HEK293 (cell line): ENCODE data around the gene PKN1.

ENCODE experiments used
- CTCF ChIA-PET: fragments of 350-600 bp; formaldehyde crosslinking; extraction: SDS; loops from one replicate; lab custom pipeline; 2021; ENCODE audit warnings: antibody characterized with exemption; lab: Yijun Ruan, JAX
- POLR2A ChIA-PET: fragments of 300-600 bp; formaldehyde crosslinking; extraction: SDS; loops from one replicate; lab custom pipeline; 2020; ENCODE audit warnings: antibody characterized with exemption, inconsistent platforms; lab: Yijun Ruan, JAX
- H3K27ac ChIP-seq: fragments of 200-500 bp; sonication (Bioruptor generic); 2 replicates; pipeline ENCODE4 v1.5.1; 2014; ENCODE audit warnings: low read depth, low read length, control low read depth, inconsistent platforms; ENCODE audit errors: extremely low read depth
- H3K36me3 ChIP-seq, 2 experiments: fragments of 200-500 bp in 1 of 2; sonication (Bioruptor generic) in 1 of 2; 1 replicate in 1 of 2; 2 replicates in 1 of 2; pipeline ENCODE4 v1.5.1; 2014 to 2017; ENCODE audit warnings: inconsistent platforms in 2 of 2, low read length in 2 of 2; ENCODE audit not compliant: control insufficient read depth in 2 of 2, insufficient read depth in 1 of 2
- H3K4me1 ChIP-seq: fragments of 200-500 bp; sonication (Bioruptor generic); 2 replicates; pipeline ENCODE4 v1.5.1; 2014; ENCODE audit warnings: mild to moderate bottlenecking, low read length, inconsistent platforms; ENCODE audit not compliant: control insufficient read depth, insufficient read depth
- H3K4me3 ChIP-seq: 2 replicates; pipeline ENCODE4 v1.5.1; 2011; ENCODE audit warnings: low read depth, mild to moderate bottlenecking, control low read depth, low read length, moderate library complexity
- H3K9me3 ChIP-seq: fragments of 200-500 bp; sonication (Bioruptor generic); 2 replicates; pipeline ENCODE4 v1.5.1; 2014; ENCODE audit warnings: low read depth, low read length, inconsistent platforms; ENCODE audit not compliant: control insufficient read depth, insufficient read depth
- KLF16 ChIP-seq: fragments of 450-650 bp; formaldehyde crosslinking; IDR thresholded peaks from 2 replicates; pipeline ENCODE4 v1.5.1; 2017; ENCODE audit warnings: missing biosample characterization, missing genetic modification characterization
- ZFP37 ChIP-seq: fragments of 450-650 bp; formaldehyde crosslinking; IDR thresholded peaks from 2 replicates; pipeline ENCODE4 v1.5.1; 2016; ENCODE audit warnings: missing biosample characterization, missing genetic modification characterization
- ZNF501 ChIP-seq: fragments of 450-650 bp; formaldehyde crosslinking; IDR thresholded peaks from 2 replicates; pipeline ENCODE4 v1.5.1; 2016; ENCODE audit warnings: missing biosample characterization, missing genetic modification characterization
- ZNF629 ChIP-seq: fragments of 450-650 bp; formaldehyde crosslinking; IDR thresholded peaks from 2 replicates; pipeline ENCODE4 v1.5.1; 2017; ENCODE audit warnings: missing biosample characterization, missing genetic modification characterization
- ZNF76 ChIP-seq: fragments of 450-650 bp; formaldehyde crosslinking; IDR thresholded peaks from 2 replicates; pipeline ENCODE4; 2016; ENCODE audit warnings: low read depth, missing biosample characterization, missing genetic modification characterization, borderline replicate concordance
- TF ChIP-seq, protein P1 (sequence below): fragments of 450-650 bp; formaldehyde crosslinking; conservative IDR thresholded peaks from 2 replicates; pipeline ENCODE4 v1.5.1; 2016; ENCODE audit warnings: low read depth, missing biosample characterization, missing genetic modification characterization
- TF ChIP-seq, protein P2 (sequence below): fragments of 450-650 bp; formaldehyde crosslinking; optimal IDR thresholded peaks from 2 replicates; pipeline ENCODE3; 2016; ENCODE audit warnings: missing biosample characterization, mild to moderate bottlenecking, missing genetic modification characterization
- TF ChIP-seq, protein P3 (sequence below): fragments of 450-650 bp; formaldehyde crosslinking; IDR thresholded peaks from 2 replicates; pipeline ENCODE4 v1.5.1; 2017; ENCODE audit warnings: missing biosample characterization, missing genetic modification characterization
- TF ChIP-seq, protein P4 (sequence below): fragments of 450-650 bp; formaldehyde crosslinking; IDR thresholded peaks from 2 replicates; pipeline ENCODE4 v1.5.1; 2016; ENCODE audit warnings: missing biosample characterization, missing genetic modification characterization
- TF ChIP-seq, protein P5 (sequence below): fragments of 450-650 bp; formaldehyde crosslinking; IDR thresholded peaks from 2 replicates; pipeline ENCODE4 v1.5.1; 2016; ENCODE audit warnings: missing biosample characterization, missing genetic modification characterization

PKN1 gene

DNA sequence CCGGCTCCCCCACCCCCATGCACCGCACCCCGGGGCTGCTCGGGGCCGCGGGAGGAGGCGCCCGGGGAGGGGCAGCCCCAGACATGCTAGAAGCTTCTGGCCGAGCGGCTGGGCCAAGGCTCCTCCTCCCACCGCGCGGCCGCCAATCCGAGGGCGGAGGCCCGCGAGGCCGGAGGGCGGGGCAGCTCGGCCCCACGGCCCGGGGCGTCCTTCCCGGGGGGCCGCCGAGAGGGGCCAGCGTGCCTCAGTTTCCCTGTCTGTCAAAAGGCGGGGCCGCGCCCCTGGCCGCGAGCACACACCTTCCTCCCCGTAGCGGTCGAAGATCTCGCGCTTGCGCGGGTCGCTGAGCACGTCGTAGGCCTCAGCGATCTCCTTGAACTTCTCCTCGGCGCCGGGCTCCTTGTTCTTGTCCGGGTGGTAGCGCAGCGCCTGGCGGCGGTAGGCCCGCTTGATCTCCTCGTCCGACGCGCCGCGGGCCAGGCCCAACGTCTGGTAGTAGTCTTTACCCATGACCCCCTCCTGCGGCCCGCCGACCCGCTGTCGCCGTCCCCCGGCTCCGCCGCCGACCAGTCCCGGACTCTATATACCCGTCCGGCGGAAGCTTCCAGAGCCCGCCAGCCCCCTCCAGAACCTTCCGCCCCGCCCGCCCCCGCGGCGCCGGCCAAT, 84.9 kb downstream of the PKN1 start, which contains the start of gene DNAJB1 (continued):
- TF ChIP-seq, protein P1, sequence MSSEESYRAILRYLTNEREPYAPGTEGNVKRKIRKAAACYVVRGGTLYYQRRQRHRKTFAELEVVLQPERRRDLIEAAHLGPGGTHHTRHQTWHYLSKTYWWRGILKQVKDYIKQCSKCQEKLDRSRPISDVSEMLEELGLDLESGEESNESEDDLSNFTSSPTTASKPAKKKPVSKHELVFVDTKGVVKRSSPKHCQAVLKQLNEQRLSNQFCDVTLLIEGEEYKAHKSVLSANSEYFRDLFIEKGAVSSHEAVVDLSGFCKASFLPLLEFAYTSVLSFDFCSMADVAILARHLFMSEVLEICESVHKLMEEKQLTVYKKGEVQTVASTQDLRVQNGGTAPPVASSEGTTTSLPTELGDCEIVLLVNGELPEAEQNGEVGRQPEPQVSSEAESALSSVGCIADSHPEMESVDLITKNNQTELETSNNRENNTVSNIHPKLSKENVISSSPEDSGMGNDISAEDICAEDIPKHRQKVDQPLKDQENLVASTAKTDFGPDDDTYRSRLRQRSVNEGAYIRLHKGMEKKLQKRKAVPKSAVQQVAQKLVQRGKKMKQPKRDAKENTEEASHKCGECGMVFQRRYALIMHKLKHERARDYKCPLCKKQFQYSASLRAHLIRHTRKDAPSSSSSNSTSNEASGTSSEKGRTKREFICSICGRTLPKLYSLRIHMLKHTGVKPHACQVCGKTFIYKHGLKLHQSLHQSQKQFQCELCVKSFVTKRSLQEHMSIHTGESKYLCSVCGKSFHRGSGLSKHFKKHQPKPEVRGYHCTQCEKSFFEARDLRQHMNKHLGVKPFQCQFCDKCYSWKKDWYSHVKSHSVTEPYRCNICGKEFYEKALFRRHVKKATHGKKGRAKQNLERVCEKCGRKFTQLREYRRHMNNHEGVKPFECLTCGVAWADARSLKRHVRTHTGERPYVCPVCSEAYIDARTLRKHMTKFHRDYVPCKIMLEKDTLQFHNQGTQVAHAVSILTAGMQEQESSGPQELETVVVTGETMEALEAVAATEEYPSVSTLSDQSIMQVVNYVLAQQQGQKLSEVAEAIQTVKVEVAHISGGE, result peak; percentile 75; the same call in 1 of the 2 replicates
- TF ChIP-seq, protein P2, sequence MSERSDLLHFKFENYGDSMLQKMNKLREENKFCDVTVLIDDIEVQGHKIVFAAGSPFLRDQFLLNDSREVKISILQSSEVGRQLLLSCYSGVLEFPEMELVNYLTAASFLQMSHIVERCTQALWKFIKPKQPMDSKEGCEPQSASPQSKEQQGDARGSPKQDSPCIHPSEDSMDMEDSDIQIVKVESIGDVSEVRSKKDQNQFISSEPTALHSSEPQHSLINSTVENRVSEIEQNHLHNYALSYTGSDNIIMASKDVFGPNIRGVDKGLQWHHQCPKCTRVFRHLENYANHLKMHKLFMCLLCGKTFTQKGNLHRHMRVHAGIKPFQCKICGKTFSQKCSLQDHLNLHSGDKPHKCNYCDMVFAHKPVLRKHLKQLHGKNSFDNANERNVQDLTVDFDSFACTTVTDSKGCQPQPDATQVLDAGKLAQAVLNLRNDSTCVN, result peak; percentile 79
- TF ChIP-seq ZNF76 (tag by site-specific recombination) (peak; percentile 62; the same call in 1 of the 2 replicates), KLF16 (peak; percentile 83), ZFP37 (tag by site-specific recombination) (peak; percentile 80; the same call in 1 of the 2 replicates), ZNF629 (peak; percentile 15; the same call in 1 of the 2 replicates)
- TF ChIP-seq, protein P3, sequence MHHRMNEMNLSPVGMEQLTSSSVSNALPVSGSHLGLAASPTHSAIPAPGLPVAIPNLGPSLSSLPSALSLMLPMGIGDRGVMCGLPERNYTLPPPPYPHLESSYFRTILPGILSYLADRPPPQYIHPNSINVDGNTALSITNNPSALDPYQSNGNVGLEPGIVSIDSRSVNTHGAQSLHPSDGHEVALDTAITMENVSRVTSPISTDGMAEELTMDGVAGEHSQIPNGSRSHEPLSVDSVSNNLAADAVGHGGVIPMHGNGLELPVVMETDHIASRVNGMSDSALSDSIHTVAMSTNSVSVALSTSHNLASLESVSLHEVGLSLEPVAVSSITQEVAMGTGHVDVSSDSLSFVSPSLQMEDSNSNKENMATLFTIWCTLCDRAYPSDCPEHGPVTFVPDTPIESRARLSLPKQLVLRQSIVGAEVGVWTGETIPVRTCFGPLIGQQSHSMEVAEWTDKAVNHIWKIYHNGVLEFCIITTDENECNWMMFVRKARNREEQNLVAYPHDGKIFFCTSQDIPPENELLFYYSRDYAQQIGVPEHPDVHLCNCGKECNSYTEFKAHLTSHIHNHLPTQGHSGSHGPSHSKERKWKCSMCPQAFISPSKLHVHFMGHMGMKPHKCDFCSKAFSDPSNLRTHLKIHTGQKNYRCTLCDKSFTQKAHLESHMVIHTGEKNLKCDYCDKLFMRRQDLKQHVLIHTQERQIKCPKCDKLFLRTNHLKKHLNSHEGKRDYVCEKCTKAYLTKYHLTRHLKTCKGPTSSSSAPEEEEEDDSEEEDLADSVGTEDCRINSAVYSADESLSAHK (tag by site-specific recombination), result 0 out of 2 replicates have a peak, but pooled peaks have one; percentile 15
- TF ChIP-seq, protein P4, sequence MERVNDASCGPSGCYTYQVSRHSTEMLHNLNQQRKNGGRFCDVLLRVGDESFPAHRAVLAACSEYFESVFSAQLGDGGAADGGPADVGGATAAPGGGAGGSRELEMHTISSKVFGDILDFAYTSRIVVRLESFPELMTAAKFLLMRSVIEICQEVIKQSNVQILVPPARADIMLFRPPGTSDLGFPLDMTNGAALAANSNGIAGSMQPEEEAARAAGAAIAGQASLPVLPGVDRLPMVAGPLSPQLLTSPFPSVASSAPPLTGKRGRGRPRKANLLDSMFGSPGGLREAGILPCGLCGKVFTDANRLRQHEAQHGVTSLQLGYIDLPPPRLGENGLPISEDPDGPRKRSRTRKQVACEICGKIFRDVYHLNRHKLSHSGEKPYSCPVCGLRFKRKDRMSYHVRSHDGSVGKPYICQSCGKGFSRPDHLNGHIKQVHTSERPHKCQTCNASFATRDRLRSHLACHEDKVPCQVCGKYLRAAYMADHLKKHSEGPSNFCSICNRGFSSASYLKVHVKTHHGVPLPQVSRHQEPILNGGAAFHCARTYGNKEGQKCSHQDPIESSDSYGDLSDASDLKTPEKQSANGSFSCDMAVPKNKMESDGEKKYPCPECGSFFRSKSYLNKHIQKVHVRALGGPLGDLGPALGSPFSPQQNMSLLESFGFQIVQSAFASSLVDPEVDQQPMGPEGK (tag by site-specific recombination), result peak; percentile 61
- TF ChIP-seq, protein P5, sequence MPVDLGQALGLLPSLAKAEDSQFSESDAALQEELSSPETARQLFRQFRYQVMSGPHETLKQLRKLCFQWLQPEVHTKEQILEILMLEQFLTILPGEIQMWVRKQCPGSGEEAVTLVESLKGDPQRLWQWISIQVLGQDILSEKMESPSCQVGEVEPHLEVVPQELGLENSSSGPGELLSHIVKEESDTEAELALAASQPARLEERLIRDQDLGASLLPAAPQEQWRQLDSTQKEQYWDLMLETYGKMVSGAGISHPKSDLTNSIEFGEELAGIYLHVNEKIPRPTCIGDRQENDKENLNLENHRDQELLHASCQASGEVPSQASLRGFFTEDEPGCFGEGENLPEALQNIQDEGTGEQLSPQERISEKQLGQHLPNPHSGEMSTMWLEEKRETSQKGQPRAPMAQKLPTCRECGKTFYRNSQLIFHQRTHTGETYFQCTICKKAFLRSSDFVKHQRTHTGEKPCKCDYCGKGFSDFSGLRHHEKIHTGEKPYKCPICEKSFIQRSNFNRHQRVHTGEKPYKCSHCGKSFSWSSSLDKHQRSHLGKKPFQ (tag by site-specific recombination), result 0 out of 2 replicates have a peak, but pooled peaks have one; percentile 35

DNA sequence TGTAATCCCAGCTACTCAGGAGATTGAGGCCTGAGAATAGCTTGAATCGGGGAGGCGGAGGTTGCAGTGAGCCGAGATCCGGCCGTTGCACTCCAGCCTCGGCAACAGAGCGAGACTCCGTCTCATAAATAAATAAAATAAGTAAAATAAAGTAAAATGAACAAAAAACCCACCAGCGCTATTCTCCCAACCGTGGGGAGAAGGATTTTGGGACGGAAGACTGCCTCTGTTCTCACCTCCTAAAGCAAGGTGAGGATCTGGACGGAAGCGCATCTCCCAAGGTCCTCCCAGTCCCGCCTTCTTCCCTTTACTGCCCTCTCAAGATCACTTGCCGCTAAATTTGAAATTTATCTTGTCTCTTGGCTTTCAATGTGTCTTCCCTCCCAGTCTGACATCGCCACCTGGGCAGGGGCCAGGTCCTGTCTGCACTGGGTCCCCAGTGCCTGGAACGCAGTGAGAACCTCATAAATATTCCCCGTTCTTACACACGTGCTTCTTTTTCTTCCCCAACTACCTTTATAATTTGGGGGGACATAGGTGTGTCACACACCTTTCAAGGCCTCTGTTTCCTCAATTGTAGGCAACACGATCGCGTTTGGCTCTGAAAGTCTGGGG, 86.2 kb downstream of the PKN1 start:
- CTCF ChIA-PET, result interaction anchor here (1.1 to 1.9 kb wide), 3 partner anchors 14 to 37 kb away, joined by 3 to 8 read pairs (median 4); no protein-coding TSS in a partner anchor
- no peaks in the 10 kb centered on the region; the same call in 1 of the 2 replicates for H3K4me1 ChIP-seq
- no peaks in the 10 kb centered on the region for H3K9me3 ChIP-seq
- H3K4me3 ChIP-seq, result no peak overlapping the region
- peaks cover 3 to 30% of the 10 kb centered on the region in 2 experiments; a peak in 1 of 3 replicates for H3K36me3 ChIP-seq
- H3K27ac ChIP-seq, result peak overlapping the region; percentile 56; the same call in 1 of the 2 replicates
- POLR2A ChIA-PET, result no interaction called here
- TF ChIP-seq ZNF501 (tag by site-specific recombination), result no peak
